Esophagus squamous epithelium (tissue), 5 donors: ENCODE results near the gene TNFAIP6. TPM values are rescaled to one million over a fixed set of nuclear protein-coding genes. Genes with fewer than 3 reads are reported as not detected.
"Not testable (repeated sequence)": the region's sequence is repeated elsewhere in the genome, so short reads cannot be mapped to it uniquely, and the experiment has no call there.

Experiments used
- DNase-seq: peaks from one replicate; lab custom pipeline; 2025; lab: John Stamatoyannopoulos, UW
- H3K27ac ChIP-seq, 4 donors: fragments of 200-600 bp; sonication (generic); one replicate each; pipeline ENCODE4 v1.5.1; 2016 to 2019; ENCODE audit warnings: mild to moderate bottlenecking in 1 of 4
- H3K27me3 ChIP-seq, 4 donors: fragments of 200-600 bp; sonication (generic); 1 replicate in 3 of 4; 2 replicates in 1 of 4; pipeline versions ENCODE4 v1.5.1 to v1.6.0; 2017 to 2021; ENCODE audit warnings: antibody characterized with exemption in 1 of 4
- H3K36me3 ChIP-seq, 3 donors: fragments of 200-600 bp; sonication (generic); one replicate each; pipeline ENCODE4 v1.5.1; 2016 to 2019
- H3K4me1 ChIP-seq, 3 donors: fragments of 200-600 bp; sonication (generic); one replicate each; pipeline ENCODE4 v1.5.1; 2017 to 2019
- H3K4me3 ChIP-seq, 4 donors: fragments of 200-600 bp; sonication (generic); 1 replicate in 3 of 4; 2 replicates in 1 of 4; pipeline ENCODE4 v1.5.1; 2016 to 2019; ENCODE audit warnings: mild to moderate bottlenecking in 2 of 4, moderate library complexity in 1 of 4
- H3K9me3 ChIP-seq, 3 donors: fragments of 200-600 bp; sonication (generic); one replicate each; pipeline ENCODE4 v1.5.1; 2016 to 2019
- CTCF ChIP-seq, 6 experiments: fragments of 450-650 bp in 4 of 6; fragments of 200-600 bp in 2 of 6; sonication (generic) in 2 of 6; IDR thresholded peaks; one replicate each; pipeline ENCODE4 v1.5.1; 2016 to 2019; ENCODE audit warnings: antibody characterized with exemption in 6 of 6, mild to moderate bottlenecking in 4 of 6, moderate library complexity in 4 of 6
- POLR2A ChIP-seq, 4 donors: fragments of 450-650 bp; IDR thresholded peaks; one replicate each; pipeline ENCODE4 v1.6.1; 2017; ENCODE audit warnings: antibody characterized with exemption in 4 of 4, mild to moderate bottlenecking in 4 of 4, moderate library complexity in 3 of 4
- WGBS, 2 donors: methylation state at CpG; one replicate each; pipeline ENCODE4 v1.1.5; 2018; 5-methylcytosine and 5-hydroxymethylcytosine counted together
- intact Hi-C: fragments of 100-400 bp; cut with DNase I; formaldehyde crosslinking; loops from one replicate; pipeline ENCODE4 v1.15.0; 2022
- total RNA-seq, 4 donors: library from RNA; depleted of rRNA; stranded (reverse); fragments of >200 nt; gene quantifications; one replicate each; pipeline ENCODE4 v1.1.0, GENCODE V29; 2016
- donor health status: DM: yes; HTN: yes; CAD: no.

TNFAIP6 gene
- total RNA-seq = 1 to 10 TPM in 2 of 4 donors, under 1 TPM in 1, not detected in 1; 0.95 to 3.3 (median 1.2) TPM

GRCh38 chr2:151357359-151357758 lies at the start of gene TNFAIP6:
TNFAIP6 (plus strand) TSS chr2:151357592; CDS start chr2:151357667, 75 bp downstream.
- Histone ChIP-seq H3K4me1 (peaks cover 0 to 2% (median 0%) of the 10 kb centered on the region in 3 donors), H3K4me3 (peak within 1 kb of the TSS in 2 of 4 donors; percentile 10 to 21), H3K36me3 (no peaks in the 10 kb centered on the region), H3K9me3 (no peaks in the 10 kb centered on the region), H3K27ac (peak within 1 kb of the TSS in 1 of 4 donors; percentile 50), H3K27me3 (no peaks in the 10 kb centered on the region)
- intact Hi-C loops = no loop called here
- TF ChIP-seq POLR2A (IDR thresholded peaks at IDR 0.05) (peak in 2 of 4 donors; percentile 47 to 51), CTCF (IDR thresholded peaks at IDR 0.05) (no peak)
- no peak for DNase-seq
- WGBS, 2 donors = 27 to 37% methylated on average over 3 of the region's 3 CpGs

GRCh38 chr2:151310313-151310712 lies 47.1 kb upstream of the TNFAIP6 start:
- H3K4me1 ChIP-seq = not testable (repeated sequence)

GRCh38 chr2:151312440-151312839 lies 45.0 kb upstream of the TNFAIP6 start:
- DNase-seq, H3K27me3 ChIP-seq, H3K4me1 ChIP-seq, H3K9me3 ChIP-seq, H3K36me3 ChIP-seq, intact Hi-C loops, H3K27ac ChIP-seq, H3K4me3 ChIP-seq: not testable (repeated sequence)
- 53 to 67% methylated on average over 6 of the region's 6 CpGs for WGBS, 2 donors

More at GRCh38 chr2:151310313-151310712, 47.1 kb upstream of the TNFAIP6 start:
- H3K27me3 ChIP-seq, DNase-seq, H3K27ac ChIP-seq, H3K4me3 ChIP-seq, H3K36me3 ChIP-seq, H3K9me3 ChIP-seq, intact Hi-C loops: not testable (repeated sequence)
- 90 to 94% methylated on average over 6 of the region's 6 CpGs for WGBS, 2 donors

- TF ChIP-seq CTCF (IDR thresholded peaks at IDR 0.05) = no peak
- TF ChIP-seq POLR2A (IDR thresholded peaks at IDR 0.05) = no peak
- H3K36me3 ChIP-seq = no peaks in the 10 kb centered on the region
- DNase-seq = no peak
- intact Hi-C loops = no loop called here
- H3K4me1 ChIP-seq = peaks cover 0 to 8% (median 4%) of the 10 kb centered on the region in 3 donors
- 61 to 68% methylated on average over 7 of the region's 7 CpGs for WGBS, 2 donors
- H3K27ac ChIP-seq = peak overlapping the region in 2 of 4 donors; percentile 46 to 59
- H3K9me3 ChIP-seq = no peaks in the 10 kb centered on the region
- H3K27me3 ChIP-seq = no peaks in the 10 kb centered on the region
- H3K4me3 ChIP-seq = peak overlapping the region in 1 of 4 donors; percentile 33
Observed at GRCh38 chr2:151315381-151315903, 42.0 kb upstream of the TNFAIP6 start.

GRCh38 chr2:151325581-151326095 lies 31.8 kb upstream of the TNFAIP6 start:
- intact Hi-C loops = no loop called here
- TF ChIP-seq POLR2A (IDR thresholded peaks at IDR 0.05) (no peak), CTCF (IDR thresholded peaks at IDR 0.05) (no peak)
- no peak overlapping the region for H3K4me3 ChIP-seq
- 67 to 84% methylated on average over 4 of the region's 4 CpGs for WGBS, 2 donors
- no peaks in the 10 kb centered on the region for H3K36me3 ChIP-seq
- DNase-seq = no peak
- H3K9me3 ChIP-seq = no peaks in the 10 kb centered on the region
- H3K4me1 ChIP-seq = no peaks in the 10 kb centered on the region
- no peak overlapping the region for H3K27ac ChIP-seq
- H3K27me3 ChIP-seq = no peaks in the 10 kb centered on the region

- H3K4me3 ChIP-seq = no peak overlapping the region
- H3K4me1 ChIP-seq = no peaks in the 10 kb centered on the region
- no peaks in the 10 kb centered on the region for H3K27me3 ChIP-seq
- no peak for TF ChIP-seq CTCF (IDR thresholded peaks at IDR 0.05)
- TF ChIP-seq POLR2A (IDR thresholded peaks at IDR 0.05) = no peak
- DNase-seq = no peak
- H3K9me3 ChIP-seq = no peaks in the 10 kb centered on the region
- intact Hi-C loops = no loop called here
- 85 to 86% methylated on average over 1 of the region's 1 CpG for WGBS, 2 donors
- no peak overlapping the region for H3K27ac ChIP-seq
- H3K36me3 ChIP-seq = no peaks in the 10 kb centered on the region
Observed at GRCh38 chr2:151326554-151326953, 30.8 kb upstream of the TNFAIP6 start.
